HG03159 (cell line): ENCODE data around the gene LONP2.
A peak's percentile ranks its signal among the peaks of the same experiment; 100 is the strongest.
"Not testable (repeated sequence)": the region's sequence is repeated elsewhere in the genome, so short reads cannot be mapped to it uniquely, and the experiment has no call there.

Experiments
- ATAC-seq: cut with Tn5 transposase; IDR thresholded peaks from one replicate; pipeline ENCODE4 v1.9.1; 2021; ENCODE audit warnings: mild to moderate bottlenecking, moderate library complexity; ENCODE audit not compliant: unreplicated experiment

Gene LONP2

DNA sequence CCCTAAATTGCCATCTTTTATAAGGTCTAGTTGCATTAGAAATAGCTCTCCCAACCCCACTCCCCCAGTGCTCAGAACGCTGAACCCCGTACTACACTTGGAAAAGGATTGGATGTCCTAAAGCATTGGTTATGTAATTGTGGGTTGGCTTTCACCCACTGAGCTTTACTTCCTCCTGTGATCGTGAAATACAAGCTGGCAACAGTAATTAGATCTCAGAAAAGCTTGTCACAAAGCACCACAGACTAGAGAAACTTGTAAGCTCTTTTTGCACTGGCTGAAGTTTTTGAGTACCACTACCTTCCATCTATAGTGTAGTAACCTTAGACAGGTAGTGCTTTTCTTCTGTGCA lies 86.7 kb downstream of the LONP2 start:
- ATAC-seq = no peak

DNA sequence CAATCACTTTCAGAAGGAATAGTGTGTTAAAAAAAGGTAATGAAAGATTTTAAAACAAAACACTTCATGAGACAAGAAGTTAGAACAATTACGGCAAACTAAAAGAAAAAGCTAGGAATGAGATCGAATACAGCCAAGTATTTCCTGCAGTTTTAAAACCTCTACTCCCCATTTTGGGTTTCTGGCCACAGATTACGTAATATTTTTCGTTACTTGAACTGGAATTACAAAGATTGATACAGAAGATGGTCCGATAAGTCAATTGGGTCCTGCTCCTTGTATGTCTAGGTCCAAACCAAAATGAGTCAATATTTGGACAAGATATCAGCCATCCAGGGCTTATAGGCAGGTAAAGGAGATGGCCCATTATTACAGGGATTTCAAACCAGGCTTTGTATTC lies 88.9 kb downstream of the LONP2 start:
- ATAC-seq = no peak

DNA sequence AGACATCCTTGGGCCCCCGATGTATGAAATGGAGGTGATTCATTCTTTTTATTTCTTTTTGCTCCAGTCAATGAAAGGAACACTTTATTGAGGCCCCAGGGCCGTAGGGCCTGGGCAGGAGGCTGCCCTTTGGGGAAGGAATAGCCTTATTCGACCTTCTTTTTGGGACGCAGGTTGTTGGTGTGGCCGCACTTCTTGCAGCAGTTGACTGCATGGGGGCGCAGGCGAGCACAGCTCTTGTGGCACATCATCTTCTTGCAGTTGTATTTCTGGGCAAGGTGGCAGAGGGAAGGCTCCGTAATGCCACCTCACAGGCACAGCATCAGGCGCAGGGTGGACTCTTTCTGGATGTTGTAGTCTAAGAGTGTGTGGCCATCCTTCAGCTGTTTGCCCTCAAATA lies 90.2 kb downstream of the LONP2 start:
- no peak for ATAC-seq

DNA sequence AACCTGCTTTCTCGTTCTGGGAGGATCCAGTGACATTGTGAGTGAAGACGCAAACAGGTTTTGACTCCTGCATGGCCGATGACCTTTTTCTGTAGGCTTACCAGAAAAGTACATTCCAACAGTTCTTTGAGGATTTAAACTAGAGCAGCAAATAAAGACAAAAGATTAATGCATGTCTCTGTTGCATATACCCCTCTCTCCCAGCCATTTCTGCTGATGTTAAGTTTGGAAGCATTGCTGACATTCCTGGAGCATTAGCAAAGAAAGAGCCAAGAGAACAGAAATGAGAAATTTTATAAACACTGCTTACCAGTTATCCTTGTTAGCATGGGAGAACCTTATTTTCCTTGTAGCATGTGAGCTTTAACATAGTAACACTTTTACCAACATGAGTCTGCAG lies 91.9 kb downstream of the LONP2 start:
- no peak for ATAC-seq

DNA sequence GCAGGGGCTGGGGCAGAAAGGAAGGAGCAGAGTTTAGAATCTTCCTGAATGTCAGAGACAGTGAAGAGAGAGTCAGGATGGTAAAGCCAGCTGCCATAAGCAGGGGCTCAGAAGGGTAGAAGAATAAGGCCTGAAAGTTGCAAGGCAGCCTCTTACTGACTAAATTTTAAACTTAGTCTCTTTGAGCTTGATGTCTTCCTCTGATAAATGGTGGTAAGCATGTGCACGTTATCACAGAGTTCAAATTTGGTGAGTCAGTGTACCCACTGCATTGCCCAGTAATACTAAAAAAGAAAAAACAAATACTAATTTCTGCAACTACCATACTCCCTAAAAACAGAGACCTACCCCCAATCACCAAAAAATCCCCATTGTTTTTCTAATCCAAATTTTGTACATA lies 96.0 kb downstream of the LONP2 start:
- ATAC-seq = no peak

DNA sequence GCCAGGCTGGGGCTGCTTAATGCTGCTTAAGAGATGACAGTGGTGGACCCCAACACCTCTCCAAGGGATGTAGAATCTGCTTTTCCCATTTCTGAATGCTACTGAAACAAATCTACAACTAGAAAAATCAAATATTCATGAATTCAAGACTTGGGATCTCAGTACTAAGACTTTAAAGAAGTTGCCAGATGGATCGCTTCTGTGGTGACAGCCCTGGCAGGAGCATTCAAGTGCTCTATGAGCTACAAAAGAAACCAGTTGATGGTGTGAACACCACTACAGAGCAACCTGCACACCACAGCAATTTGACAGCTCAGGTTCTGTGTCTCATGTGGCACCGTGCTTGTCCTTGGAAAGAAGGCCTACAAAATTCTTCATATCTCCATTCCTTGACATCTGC lies 98.5 kb downstream of the LONP2 start:
- no peak for ATAC-seq

DNA sequence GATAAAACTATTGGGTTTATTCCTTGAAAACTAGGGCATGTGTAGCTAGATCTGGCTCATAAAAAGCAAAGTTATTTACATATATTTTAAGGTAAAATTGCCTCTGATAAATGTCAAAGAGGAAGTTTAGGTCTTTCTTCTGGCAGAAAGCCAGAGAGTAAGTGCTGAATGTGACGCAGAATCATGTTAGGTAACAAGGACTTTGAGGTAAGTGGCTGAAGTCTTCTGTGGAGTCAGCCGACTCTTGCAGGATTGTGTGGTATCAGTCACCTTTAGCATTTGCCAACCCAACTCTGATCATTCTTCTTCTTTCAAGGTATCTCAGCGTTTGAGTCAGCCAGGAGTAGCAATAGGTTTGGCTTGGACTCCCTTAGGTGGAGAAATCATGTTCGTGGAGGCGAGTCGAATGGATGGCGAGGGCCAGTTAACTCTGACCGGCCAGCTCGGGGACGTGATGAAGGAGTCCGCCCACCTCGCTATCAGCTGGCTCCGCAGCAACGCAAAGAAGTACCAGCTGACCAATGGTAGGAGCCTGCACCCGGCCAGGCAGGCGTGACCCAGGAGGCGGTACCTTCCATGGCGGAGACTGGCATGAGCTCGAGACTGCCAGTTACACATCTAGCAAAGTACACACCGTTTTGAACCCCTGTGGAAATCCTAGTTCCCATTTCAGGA lies 103.2 kb downstream of the LONP2 start:
- ATAC-seq = no peak

DNA sequence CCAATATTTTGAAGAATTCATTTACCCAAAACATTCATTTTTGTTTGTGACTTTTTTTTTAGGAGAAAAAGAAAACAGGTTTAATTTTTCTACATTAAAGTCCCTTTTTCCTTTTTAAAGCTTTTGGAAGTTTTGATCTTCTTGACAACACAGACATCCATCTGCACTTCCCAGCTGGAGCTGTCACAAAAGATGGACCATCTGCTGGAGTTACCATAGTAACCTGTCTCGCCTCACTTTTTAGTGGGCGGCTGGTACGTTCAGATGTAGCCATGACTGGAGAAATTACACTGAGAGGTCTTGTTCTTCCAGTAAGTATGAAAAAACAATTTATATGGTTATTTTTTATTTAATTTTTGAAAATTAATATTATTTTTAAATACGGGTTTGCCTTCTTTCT lies 103.9 kb downstream of the LONP2 start:
- no peak for ATAC-seq

DNA sequence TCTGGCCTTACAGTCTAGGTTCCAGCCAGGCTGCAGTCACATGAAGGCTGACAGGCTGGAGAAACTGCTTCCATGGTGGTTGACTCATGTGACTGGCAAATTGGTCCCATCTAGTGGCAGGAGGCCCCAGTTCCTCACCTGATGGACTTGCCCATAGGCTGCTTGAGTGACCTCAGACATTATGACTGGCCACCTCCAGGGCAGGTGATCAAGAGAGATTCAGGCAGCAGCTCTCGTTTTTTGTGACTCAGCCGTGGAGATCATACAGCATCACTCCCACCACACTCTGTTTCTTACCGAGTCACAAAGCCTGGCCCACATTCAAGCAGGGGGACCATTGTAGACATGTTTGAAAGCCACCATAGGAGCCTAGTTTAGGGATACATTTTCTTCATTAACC lies 106.6 kb downstream of the LONP2 start:
- ATAC-seq = no peak

DNA sequence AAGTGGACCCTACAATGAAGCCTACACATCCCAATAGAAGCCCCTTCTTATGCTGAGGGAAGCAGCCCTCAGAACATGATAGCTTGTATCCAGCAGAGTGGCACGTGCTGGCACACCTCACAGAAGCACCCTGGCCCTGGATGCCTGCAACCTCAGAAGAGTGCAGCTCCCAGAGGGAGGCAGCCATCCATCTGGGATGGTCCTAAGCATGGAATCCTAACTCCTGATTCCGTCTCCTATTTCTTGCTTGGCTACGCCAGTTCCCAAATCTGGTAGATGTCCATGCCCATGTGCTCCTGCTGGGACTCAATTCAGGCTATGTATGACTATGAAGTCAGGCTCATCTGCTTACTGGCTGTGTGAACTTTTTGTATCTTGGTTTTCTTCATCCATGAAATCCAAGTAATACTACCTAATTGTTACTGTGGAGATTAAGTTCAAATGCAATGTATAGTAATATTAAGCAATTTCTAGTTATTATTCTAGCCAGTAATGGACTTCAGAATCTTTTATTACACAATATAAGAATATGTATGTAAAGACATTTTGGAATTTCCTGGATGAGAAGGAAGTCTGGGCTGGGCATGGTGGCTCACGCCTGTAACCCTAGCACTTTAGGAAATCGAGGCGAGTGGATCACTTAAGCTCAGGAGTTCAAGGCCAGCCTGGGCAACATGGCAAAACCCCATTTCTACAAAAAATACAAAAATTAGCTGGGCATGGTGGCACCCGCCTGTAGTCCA lies 108.7 kb downstream of the LONP2 start:
- ATAC-seq = no peak

DNA sequence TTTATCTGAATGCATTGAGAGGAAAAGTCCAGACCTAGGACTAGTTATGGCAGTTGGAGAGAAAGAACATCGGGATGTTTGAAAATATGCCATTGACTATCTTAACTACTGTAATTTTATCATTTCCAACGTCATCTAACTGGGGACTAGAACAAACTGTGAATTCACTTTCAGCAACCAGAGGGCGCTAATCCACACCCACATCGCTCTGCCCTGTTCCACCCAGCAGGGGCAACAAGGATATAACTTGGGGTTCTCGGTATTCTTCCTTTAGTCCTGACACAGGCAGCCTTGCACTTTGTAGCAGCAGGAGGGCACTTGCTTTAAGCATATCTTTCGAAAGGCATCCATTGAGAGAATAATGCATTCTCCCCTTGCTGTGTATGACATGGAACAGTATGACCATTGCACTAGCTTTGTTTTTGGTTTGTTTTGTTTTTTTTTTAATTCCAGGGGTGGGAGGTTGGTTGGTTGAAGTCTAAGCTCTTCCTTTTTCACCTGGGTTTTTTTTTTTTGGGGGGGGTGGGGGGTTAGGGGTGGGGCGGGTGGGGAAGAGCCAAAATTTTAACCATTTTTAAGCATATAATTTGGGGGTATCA lies 109.6 kb downstream of the LONP2 start:
- ATAC-seq = peak; percentile 88

DNA sequence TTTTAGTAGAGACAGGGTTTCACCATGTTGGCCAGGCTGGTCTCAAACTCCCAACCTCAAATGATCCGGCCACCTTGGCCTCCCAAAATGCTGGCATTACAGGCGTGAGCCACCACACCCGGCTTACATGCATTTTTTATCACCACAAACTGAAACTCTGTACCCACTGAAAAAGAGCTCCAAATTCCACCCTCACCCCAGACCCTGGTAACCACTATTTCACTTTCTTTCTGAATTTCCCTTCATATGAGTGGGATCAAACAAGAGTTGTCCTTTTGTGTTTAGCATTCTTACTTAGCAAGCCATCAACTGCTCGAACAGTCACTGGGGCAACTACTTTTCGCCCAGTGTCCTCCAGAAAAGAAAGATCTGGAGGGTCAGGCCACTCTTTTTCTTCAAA lies 110.3 kb downstream of the LONP2 start:
- ATAC-seq = not testable (repeated sequence)

DNA sequence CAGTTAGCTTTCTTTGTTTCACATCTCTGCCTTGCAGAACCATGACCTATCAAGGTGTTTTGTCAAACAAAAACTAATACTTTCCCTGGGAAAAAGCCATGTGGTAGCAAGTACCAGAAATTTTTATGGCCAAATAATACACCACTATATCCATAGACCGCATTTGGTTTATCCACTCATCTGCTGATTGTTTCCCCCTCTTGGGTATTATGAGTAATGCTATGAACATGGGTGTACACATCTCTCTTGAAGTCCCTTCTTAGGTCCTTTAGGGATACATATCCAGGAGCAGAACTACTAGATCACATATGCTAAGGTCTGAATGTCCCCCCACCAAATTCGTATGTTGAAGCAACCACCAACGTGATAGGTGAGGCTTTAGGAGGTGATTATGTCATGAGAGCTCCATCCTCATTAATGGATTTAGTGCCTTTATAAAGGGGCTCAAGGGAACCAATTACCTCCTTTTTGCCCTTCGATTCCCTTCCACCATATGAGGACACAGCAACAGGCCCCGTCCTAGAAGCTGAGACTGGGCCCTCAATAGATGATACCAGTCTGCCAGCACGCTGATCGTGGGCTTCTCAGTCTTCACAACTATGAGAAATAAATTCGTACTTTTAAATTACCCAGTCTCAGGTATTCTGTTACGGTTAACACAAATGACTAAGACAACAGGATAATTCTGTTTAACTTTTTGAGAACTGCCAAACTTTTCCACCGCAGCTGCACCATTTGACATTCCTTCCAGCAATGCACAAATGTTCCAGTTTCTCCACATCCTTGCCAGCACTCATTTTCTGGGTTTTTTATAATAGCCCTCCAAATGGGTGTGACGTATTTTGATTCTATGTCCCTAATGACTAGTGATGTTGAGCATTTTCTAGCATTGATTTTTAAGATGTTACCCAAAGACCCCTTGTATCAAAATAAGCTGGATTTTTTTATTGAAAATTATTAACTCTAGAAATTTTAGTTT lies 111.1 kb downstream of the LONP2 start:
- no peak for ATAC-seq

DNA sequence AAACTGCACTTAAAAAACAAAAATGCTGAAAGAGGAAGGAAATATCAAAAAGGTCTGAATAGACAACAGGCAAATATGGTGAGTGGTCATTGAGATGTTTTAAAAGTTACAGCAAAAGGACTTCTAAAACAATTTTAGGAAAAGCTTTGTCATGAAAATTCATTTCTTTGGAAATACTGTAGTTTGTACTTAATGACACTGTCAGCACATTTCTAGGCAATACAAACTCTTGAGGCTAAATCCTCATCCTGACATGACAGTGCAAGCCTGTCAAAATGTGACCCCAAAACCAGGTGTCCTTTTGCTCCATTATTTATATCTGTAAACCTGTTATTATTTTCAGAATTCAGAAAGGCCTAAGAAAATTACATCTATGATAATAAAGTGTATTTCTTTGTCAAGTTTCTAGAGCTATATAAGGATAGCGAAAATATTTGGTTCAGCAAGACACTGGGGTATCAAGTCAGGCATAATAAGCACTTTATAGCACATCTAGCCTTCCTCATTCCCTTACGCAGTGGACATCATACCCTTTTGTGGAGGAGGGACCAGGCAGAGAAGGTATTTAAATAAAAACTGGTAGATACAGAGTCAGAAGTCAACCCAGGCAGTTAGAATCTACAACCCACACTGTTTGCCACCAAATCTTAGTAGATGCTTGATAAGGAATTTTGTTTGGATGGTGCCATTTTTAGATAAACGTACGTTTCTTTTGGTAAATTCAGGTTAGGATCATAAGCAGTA lies 112.7 kb downstream of the LONP2 start:
- no peak for ATAC-seq

DNA sequence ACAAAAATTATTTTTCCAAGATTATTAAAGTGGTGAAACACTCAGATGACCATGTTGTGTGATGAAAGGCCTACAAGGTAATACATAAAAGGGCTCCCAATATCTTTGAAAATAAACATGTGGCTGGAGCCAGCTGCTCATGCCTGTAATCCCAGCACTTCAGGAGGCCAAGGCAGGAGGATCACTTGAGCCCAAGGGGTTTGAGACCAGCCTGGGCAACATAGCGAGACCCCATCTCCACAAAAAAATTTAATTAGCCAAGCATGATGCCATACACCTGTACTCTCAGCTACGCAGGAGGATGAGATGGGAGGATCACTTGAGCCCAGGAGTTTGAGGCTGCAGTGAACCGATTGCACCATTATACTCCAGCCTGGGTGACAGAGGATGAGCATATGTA lies 114.3 kb downstream of the LONP2 start:
- no peak for ATAC-seq

DNA sequence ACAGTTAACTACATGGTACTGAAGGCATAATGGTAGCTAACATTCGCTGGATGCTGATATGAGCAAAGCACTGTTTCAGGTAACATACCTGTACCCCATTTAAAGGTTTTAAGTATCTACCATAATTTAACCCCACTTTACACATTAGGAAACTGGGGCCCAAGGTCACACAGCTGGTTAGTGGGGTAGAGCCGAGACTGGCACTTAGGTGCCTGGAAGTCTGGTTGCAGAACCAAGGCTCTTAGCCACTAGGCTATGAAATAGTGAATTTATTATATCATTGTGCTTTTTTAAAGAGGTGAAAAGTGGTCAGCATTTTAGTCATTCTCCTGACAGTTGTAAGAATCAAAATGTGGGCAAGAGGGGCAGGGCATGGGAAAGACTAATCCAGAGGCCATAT lies 115.9 kb downstream of the LONP2 start:
- no peak for ATAC-seq

DNA sequence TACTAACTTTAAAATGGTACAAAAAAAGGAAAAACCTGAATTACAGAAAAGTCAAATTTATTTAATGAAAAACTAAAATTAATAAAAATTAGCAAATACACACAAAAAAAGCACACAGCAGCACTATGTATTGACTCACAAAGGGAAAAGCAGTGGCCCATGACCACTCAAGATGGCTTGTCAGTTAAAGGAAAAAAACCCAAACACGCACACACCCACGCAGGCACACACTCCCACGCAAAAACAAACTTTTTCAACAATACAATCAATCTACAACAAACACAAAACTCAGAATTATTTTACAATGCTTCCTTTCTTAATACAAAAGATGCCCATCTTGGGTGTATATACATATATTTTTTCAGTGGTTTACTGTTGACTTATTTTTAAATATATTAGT lies 116.9 kb downstream of the LONP2 start:
- ATAC-seq = no peak

DNA sequence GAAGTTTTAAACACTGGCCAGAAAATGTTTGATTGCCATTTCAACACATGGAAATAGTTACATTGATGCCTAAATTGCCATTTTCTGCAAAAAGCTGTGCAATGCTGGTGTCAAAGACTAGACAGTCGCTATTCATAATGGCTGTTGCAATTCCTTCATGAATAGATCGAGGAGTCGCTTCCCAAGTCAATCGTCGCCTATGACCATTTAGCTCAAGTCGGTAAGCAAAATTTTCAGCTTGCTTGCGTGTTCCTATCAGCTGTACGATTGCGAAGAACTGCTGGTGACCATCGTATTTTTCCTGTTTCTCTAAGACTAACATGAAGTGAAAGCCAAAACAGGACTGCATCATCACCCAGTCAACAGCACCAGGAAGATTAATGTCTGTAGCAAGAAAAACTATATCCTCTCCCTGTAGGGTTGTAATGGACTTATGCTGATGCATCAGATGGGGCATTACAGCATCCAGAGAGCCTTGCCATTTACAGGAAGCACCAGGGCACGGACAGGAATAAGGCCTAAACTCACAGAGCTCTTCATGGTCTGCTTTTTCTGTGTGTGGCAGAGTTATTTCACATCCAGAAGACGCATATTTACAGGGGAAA lies 117.5 kb downstream of the LONP2 start:
- ATAC-seq = no peak

DNA sequence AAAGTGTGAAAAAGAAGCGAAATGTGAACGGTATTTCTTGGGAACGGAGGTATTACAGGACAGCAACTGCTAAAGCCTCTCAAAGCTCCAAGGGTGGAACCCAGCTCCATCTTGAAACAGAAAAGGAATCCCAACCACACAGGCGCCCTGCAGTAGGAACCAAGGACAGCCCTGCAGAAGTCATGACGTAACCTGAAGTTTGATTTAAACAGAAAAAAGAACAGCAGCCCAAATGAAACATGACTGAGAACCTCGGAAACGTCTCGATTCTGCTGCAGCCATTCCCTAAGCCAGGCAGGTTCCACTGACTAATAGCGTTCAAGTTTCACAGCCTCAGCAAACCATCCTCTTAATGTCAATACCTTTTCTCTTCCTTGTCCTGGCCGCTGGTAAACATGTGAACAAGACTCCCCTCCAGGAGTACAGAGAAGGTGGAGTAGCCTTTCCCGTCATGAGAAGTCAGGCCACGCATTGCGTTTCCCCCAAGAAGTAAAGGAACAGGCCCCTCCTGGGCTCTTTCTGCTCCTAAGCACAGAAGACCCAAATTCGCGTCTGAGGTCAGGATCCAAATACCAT lies 121.0 kb downstream of the LONP2 start:
- ATAC-seq = no peak
